Embryonic facial prominence (tissue), 1 donor: ENCODE results near the gene IL13RA2.

Experiments used
- DNase-seq: peaks from one replicate; pipeline ENCODE4 v3.0.0-alpha.2; 2016; ENCODE audit errors: extremely low spot score

IL13RA2 gene

GRCh38 chrX:115017455-115017854, at the start of gene IL13RA2:
IL13RA2 (minus strand) TSS chrX:115017616; CDS start chrX:115017269, 347 bp downstream.
- no peak for DNase-seq

DNA sequence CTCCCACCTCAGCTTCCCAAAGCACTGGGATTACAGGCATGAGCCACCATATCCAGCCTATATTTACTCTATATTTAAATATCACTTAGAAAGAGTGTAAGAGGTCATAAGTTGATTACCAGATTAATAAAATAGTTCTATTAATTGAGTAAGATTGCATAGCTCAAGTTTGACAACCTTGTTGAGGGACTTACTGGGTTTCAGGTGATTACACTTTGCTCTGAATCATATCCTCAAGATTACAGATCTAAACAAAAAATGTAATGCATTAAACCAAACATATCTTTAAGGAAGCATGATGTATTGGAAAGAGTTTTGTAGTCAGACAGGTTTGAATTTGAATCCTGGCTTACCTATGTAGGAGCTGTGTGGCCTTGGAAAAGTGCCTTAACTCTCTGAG, 47.9 kb upstream of the IL13RA2 start:
- DNase-seq: no peak

DNA sequence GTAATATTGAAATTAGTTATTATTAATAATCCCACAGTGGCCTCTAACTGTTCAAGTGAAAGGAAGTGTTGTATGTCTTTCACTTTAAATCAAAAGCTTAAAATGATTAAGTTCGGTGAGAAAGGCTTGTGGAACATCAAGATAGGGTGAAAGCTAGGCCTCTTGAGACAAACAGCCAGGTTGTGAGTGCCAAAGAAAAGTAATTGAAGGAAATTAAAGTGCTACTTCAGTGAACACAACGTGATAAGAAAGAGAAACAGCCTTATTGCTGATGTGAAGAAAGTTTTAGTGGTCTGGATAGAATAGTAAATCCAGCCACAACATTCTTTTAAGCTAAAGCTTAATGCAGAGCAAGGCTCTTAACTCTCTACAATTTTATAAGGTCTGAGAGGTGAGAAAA, 42.6 kb upstream of the IL13RA2 start:
- DNase-seq: no peak

- peak; percentile 5 for DNase-seq
Observed at GRCh38 chrX:115058276-115058675, 40.9 kb upstream of the IL13RA2 start.

- no peak for DNase-seq
Observed at GRCh38 chrX:115054876-115055275, 37.5 kb upstream of the IL13RA2 start.

GRCh38 chrX:115053223-115053622, 35.8 kb upstream of the IL13RA2 start:
- no peak for DNase-seq

GRCh38 chrX:115047715-115048114, 30.3 kb upstream of the IL13RA2 start:
- no peak for DNase-seq

GRCh38 chrX:115047181-115047580, 29.8 kb upstream of the IL13RA2 start:
- no peak for DNase-seq

GRCh38 chrX:115040417-115040816, 23.0 kb upstream of the IL13RA2 start:
- no peak for DNase-seq

DNA sequence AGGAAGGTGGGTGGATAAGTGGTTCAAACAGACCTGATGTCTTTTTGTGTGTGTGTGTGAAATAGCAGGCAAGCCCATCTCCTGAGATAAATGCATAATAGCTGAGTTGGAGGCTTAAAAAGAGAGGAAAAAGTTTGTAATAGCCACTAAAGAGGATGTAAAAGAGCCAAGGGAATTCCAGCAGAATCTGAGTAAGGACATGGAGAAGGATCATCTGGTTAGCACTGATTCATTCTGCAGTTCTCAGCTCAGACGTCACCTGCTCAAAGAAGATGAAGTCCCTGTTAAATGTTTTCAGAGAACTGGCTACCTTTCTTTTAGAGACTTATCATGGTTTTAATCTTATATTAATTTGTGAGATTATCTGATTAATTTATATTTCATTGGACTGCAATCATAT, 21.0 kb upstream of the IL13RA2 start:
- DNase-seq: no peak

GRCh38 chrX:115036029-115036428, 18.6 kb upstream of the IL13RA2 start:
- no peak for DNase-seq

DNA sequence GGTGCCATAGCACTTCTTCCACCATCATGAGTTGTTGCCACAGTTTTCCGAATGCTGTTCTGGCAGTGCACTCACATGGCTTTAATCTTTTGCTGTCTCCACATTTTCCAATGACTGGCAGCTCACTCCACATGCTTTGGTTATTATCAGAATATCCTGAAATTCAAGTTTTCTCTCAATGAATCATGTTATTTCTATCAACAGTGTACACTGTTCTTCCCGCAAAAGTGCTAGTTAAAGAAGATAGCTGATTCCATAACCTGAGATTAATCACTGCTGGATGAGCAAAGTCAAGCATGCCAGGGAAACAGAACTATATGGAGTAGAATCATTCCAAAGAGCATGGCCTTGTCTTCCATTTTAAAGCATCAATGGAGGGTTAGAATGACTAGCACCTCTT, 14.6 kb upstream of the IL13RA2 start:
- no peak for DNase-seq

DNA sequence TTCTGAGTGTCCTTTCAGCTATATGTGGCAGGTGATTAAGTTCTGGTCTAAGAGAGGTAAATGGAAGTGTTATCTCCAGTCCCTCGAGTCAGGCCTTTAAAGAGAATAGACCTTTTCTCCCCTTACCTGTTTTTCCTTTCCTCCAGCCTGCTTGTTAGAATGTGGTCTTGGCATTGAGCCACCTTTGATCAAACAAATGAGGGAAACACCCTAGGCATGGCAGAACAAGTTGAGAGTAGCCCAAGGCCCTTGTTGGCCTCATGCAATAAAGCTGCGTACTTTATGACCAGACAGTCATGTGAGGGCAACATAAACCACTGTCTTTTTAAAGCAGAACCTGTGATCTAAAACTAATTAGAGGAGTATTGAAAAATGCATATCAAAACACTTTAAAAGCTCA, 13.2 kb upstream of the IL13RA2 start:
- no peak for DNase-seq

- no peak for DNase-seq
Observed at GRCh38 chrX:115029869-115030570, 12.6 kb upstream of the IL13RA2 start.

DNA sequence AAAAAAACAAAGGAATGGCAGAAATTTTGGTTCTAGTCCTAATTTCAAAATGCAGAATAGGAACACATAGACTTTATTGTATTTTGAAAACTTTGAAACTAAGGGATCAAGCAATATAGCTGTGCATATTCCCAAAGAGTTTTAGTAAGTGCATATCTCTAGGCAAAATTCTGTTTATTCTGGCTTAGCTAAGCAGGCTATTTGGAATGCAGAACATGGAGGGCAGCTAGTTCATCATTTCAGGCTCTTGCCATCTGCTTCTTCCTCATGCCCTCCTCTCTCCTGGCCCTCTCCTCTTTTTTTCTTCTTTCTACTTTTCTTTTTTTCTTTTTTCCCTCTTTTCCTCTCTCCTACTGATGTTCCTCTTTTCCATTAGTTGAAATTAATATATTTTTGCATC, 12.0 kb upstream of the IL13RA2 start:
- no peak for DNase-seq

DNA sequence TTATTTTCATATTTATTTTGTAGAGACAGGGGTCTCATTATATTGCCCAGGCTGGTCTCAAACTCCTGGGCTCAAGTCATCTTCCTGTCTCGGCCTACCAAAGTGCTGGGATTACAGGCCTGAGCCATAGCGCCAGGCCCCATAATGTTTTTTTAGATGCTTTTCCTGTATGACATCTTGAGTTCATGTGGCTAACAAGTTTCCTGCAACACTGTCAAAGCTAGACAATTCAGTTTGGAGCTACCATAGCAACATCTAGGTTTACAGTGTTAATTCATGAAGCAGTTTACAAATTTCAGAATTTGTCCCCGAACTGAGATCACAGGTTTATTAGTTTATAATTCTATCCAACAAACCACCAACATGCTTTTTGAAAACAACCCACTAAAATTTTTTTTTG, 6.4 kb upstream of the IL13RA2 start:
- DNase-seq: no peak

- DNase-seq: no peak
Observed at GRCh38 chrX:115023139-115023538, 5.7 kb upstream of the IL13RA2 start.

- no peak for DNase-seq
Observed at GRCh38 chrX:115021121-115021520, 3.7 kb upstream of the IL13RA2 start.

GRCh38 chrX:115018944-115019343, 1.5 kb upstream of the IL13RA2 start:
- DNase-seq: no peak

- no peak for DNase-seq
Observed at GRCh38 chrX:115018040-115018647, 728 bp upstream of the IL13RA2 start.

DNA sequence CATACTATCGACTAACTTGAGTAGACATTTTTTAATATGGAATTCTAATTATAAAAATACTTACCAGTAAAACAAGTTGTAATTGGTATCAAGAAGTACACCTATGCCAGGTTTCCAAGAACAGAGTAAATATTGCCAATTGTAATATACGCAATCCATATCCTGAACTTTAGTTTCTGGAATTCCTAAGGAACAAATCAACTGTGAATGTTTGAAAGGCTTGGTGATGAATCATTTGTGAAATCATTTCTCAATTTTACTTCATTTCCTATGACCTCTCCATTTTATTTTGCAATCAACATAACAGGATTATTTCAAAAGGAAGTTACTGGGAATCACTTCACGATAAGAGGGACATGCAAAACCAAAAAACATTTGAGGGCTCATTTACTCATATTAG, 3.7 kb downstream of the IL13RA2 start:
- no peak for DNase-seq

- DNase-seq: no peak
Observed at GRCh38 chrX:115011428-115011827, 6.0 kb downstream of the IL13RA2 start.

DNA sequence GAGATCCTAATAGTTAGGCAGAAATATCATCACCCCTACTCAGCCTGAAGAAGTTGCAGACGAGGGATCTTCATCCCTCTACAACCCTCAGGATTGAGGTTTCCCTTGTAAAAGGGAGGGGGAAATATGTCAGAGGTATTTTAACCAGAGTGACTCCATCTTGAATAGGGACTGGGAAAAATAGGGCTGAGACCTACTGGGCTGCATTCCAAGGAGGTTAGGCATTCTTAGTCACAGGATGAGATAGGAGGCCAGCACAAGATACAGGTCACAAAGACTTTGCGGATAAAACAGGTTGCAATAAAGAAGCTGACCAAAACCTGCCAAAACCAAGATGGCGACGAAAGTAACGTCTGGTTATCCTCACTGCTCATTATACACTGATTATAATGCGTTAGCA, 17.5 kb downstream of the IL13RA2 start:
- DNase-seq: no peak

- no peak for DNase-seq
Observed at GRCh38 chrX:114997779-114998178, 19.6 kb downstream of the IL13RA2 start.
